Liver (tissue), 9 donors: ENCODE data around the gene OSBPL9. TPM values are rescaled to one million over a fixed set of nuclear protein-coding genes. Genes with fewer than 3 reads are reported as not detected.

Experiments used
- DNase-seq: peaks from one replicate; pipeline ENCODE4 v3.0.0-alpha.2; 2017; ENCODE audit warnings: low spot score
- H3K27ac ChIP-seq, 2 donors: one replicate each; pipeline ENCODE4 v1.7.0; 2013; ENCODE audit warnings: inconsistent platforms in 2 of 2, low read length in 2 of 2, control low read depth in 1 of 2, low read depth in 1 of 2, mild to moderate bottlenecking in 1 of 2
- H3K27me3 ChIP-seq, 4 donors: one replicate each; pipeline versions ENCODE4 v1.6.1 to v1.7.0; 2013; ENCODE audit warnings: low read length in 3 of 4, inconsistent platforms in 1 of 4, mild to moderate bottlenecking in 1 of 4, moderate library complexity in 1 of 4; ENCODE audit not compliant: control insufficient read depth in 4 of 4, insufficient read depth in 4 of 4
- H3K36me3 ChIP-seq, 4 donors: one replicate each; pipeline versions ENCODE4 v1.6.1 to v1.7.0; 2013; ENCODE audit warnings: low read length in 3 of 4, mild to moderate bottlenecking in 3 of 4, low read depth in 1 of 4, moderate library complexity in 1 of 4; ENCODE audit not compliant: control insufficient read depth in 4 of 4, insufficient read depth in 3 of 4
- H3K4me1 ChIP-seq, 4 donors: one replicate each; pipeline versions ENCODE4 v1.6.1 to v1.7.0; 2013; ENCODE audit warnings: low read length in 3 of 4, mild to moderate bottlenecking in 3 of 4, moderate library complexity in 1 of 4; ENCODE audit not compliant: control insufficient read depth in 4 of 4, insufficient read depth in 4 of 4
- H3K4me3 ChIP-seq, 3 donors: one replicate each; pipeline versions ENCODE4 v1.6.1 to v1.7.0; 2013; ENCODE audit warnings: low read length in 3 of 3, control low read depth in 1 of 3, low read depth in 1 of 3, mild to moderate bottlenecking in 1 of 3
- H3K9ac ChIP-seq, 2 donors: one replicate each; pipeline ENCODE4 v1.7.0; 2013; ENCODE audit warnings: low read length in 2 of 2, mild to moderate bottlenecking in 2 of 2, moderate library complexity in 2 of 2, control low read depth in 1 of 2, low read depth in 1 of 2
- H3K9me3 ChIP-seq, 4 donors: one replicate each; pipeline versions ENCODE4 v1.6.1 to v1.7.0; 2013; ENCODE audit warnings: low read length in 3 of 4; ENCODE audit not compliant: control insufficient read depth in 4 of 4
- EGR1 ChIP-seq, 2 donors: IDR thresholded peaks; 2 replicates each; pipeline ENCODE4 v1.6.1; 2016 to 2018; ENCODE audit warnings: antibody characterized with exemption in 2 of 2, low read depth in 2 of 2
- FOXA1 ChIP-seq: IDR thresholded peaks from 2 replicates; pipeline ENCODE4 v1.6.1; 2016; ENCODE audit warnings: antibody characterized with exemption
- FOXA2 ChIP-seq: IDR thresholded peaks from 2 replicates; pipeline ENCODE4 v1.6.1; 2016; ENCODE audit warnings: antibody characterized with exemption
- GABPA ChIP-seq, 2 donors: IDR thresholded peaks in 1 of 2; conservative IDR thresholded peaks in 1 of 2; 2 replicates each; pipeline ENCODE4 v1.6.1; 2016; ENCODE audit warnings: antibody characterized with exemption in 2 of 2, mild to moderate bottlenecking in 1 of 2, moderate library complexity in 1 of 2
- HNF4A ChIP-seq, 2 donors: conservative IDR thresholded peaks; 2 replicates each; pipeline ENCODE4 v1.6.1; 2016; ENCODE audit warnings: antibody characterized with exemption in 2 of 2, mild to moderate bottlenecking in 2 of 2
- HNF4G ChIP-seq: IDR thresholded peaks from 2 replicates; pipeline ENCODE4 v1.6.1; 2016; ENCODE audit warnings: antibody characterized with exemption
- JUND ChIP-seq, 2 donors: IDR thresholded peaks; 2 replicates each; pipeline ENCODE4 v1.6.1; 2016; ENCODE audit warnings: antibody characterized with exemption in 2 of 2
- NR2F2 ChIP-seq: IDR thresholded peaks from 2 replicates; pipeline ENCODE4 v1.6.1; 2016; ENCODE audit warnings: antibody characterized with exemption
- RAD21 ChIP-seq, 2 donors: IDR thresholded peaks; 2 replicates each; pipeline ENCODE4 v1.6.1; 2016; ENCODE audit warnings: antibody characterized with exemption in 2 of 2, mild to moderate bottlenecking in 2 of 2
- RXRA ChIP-seq, 2 donors: IDR thresholded peaks; 2 replicates each; pipeline ENCODE4 v1.6.1; 2017 to 2018; ENCODE audit warnings: antibody characterized with exemption in 2 of 2, mild to moderate bottlenecking in 1 of 2
- SP1 ChIP-seq: IDR thresholded peaks from 2 replicates; pipeline ENCODE4 v1.6.1; 2018; ENCODE audit warnings: antibody characterized with exemption, mild to moderate bottlenecking
- YY1 ChIP-seq: IDR thresholded peaks from 2 replicates; pipeline ENCODE4 v1.6.1; 2016; ENCODE audit warnings: antibody characterized with exemption, mild to moderate bottlenecking
- WGBS: extraction: QIAGEN DNeasy Blood & Tissue Kit; methylation state at CpG from one replicate; pipeline ENCODE4 v1.1.7; 2013; 5-methylcytosine and 5-hydroxymethylcytosine counted together
- polyA plus RNA-seq, 2 donors: library from polyadenylated mRNA; stranded (reverse) in 1 of 2; unstranded in 1 of 2; fragments of 200-250 nt in 1 of 2; fragments of >200 nt in 1 of 2; fragmentation: Nextera tagmentation in 1 of 2; extraction: Ambion mirVana in 1 of 2; gene quantifications; one replicate each; pipeline versions ENCODE4 v1.2.1 to v1.2.3, GENCODE V29; 2013 to 2015
- total RNA-seq, 2 donors: library from RNA; depleted of rRNA; stranded (reverse); fragments of >200 nt; gene quantifications; one replicate each; pipeline ENCODE4 v1.2.3, GENCODE V29; 2014
- TF ChIP-seq, protein P1 (sequence below): IDR thresholded peaks from 2 replicates; pipeline ENCODE4 v1.6.1; 2016; ENCODE audit warnings: antibody characterized with exemption
- TF ChIP-seq, protein P2 (sequence below): IDR thresholded peaks from 2 replicates; pipeline ENCODE4 v1.6.1; 2016; ENCODE audit warnings: antibody characterized with exemption
- TF ChIP-seq, protein P3 (sequence below): IDR thresholded peaks from 2 replicates; pipeline ENCODE4 v1.6.1; 2016; ENCODE audit warnings: antibody characterized with exemption
- TF ChIP-seq, protein P4 (sequence below): fragments of 150-350 bp; IDR thresholded peaks from 2 replicates; pipeline ENCODE4 v1.5.1; 2017; ENCODE audit warnings: improper control_type of control experiment, low read depth, low read length; ENCODE audit not compliant: missing input control
- TF ChIP-seq, protein P5 (sequence below): IDR thresholded peaks from 2 replicates; pipeline ENCODE4 v1.6.1; 2016; ENCODE audit warnings: antibody characterized with exemption, mild to moderate bottlenecking
- donor health status: healthy.
- donor health status: healthy.
- donor health status: healthy.
- donor health status: healthy.
- donor health status: healthy.

OSBPL9 gene
- total and polyA plus RNA-seq, 4 donors, result 52.1 to 129 (median 60.4) TPM

DNA sequence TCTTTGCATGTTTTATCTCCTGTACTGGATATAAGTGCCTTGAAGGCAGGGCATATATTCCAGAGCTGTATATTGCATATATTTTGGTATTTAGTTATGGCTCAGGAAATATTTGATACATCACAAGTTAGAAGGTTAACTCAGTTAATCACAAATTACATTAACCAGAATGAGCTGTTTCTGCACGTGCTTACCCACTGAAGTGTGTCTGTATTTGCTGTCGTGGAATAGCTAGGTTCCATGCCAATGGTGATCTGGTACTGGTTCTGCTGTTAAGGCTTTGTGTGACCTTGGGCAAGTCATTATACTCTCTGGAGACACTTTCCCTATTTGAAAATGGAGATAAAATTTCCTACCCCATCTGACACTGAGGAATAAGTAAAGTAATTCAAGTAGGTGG lies 50.7 kb downstream of the OSBPL9 start:
- no peaks in the 10 kb centered on the region for H3K9me3 ChIP-seq
- peaks cover 0 to 9% (median 2%) of the 10 kb centered on the region in 4 donors for H3K4me1 ChIP-seq
- H3K27ac ChIP-seq, result no peak overlapping the region
- H3K27me3 ChIP-seq, result no peaks in the 10 kb centered on the region
- no peak overlapping the region for H3K9ac ChIP-seq
- no peak overlapping the region for H3K4me3 ChIP-seq
- H3K36me3 ChIP-seq, result peaks cover 0 to 3% (median 0%) of the 10 kb centered on the region in 4 donors
- no peak for DNase-seq
- 91% methylated on average over 2 of the region's 2 CpGs for WGBS
- TF ChIP-seq, protein P1, sequence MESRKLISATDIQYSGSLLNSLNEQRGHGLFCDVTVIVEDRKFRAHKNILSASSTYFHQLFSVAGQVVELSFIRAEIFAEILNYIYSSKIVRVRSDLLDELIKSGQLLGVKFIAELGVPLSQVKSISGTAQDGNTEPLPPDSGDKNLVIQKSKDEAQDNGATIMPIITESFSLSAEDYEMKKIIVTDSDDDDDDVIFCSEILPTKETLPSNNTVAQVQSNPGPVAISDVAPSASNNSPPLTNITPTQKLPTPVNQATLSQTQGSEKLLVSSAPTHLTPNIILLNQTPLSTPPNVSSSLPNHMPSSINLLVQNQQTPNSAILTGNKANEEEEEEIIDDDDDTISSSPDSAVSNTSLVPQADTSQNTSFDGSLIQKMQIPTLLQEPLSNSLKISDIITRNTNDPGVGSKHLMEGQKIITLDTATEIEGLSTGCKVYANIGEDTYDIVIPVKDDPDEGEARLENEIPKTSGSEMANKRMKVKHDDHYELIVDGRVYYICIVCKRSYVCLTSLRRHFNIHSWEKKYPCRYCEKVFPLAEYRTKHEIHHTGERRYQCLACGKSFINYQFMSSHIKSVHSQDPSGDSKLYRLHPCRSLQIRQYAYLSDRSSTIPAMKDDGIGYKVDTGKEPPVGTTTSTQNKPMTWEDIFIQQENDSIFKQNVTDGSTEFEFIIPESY, result no peak
- TF ChIP-seq, protein P2, sequence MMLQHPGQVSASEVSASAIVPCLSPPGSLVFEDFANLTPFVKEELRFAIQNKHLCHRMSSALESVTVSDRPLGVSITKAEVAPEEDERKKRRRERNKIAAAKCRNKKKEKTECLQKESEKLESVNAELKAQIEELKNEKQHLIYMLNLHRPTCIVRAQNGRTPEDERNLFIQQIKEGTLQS, result no peak
- TF ChIP-seq JUND (IDR thresholded peaks at IDR 0.05) (no peak), FOXA1 (no peak), HNF4G (no peak)

DNA sequence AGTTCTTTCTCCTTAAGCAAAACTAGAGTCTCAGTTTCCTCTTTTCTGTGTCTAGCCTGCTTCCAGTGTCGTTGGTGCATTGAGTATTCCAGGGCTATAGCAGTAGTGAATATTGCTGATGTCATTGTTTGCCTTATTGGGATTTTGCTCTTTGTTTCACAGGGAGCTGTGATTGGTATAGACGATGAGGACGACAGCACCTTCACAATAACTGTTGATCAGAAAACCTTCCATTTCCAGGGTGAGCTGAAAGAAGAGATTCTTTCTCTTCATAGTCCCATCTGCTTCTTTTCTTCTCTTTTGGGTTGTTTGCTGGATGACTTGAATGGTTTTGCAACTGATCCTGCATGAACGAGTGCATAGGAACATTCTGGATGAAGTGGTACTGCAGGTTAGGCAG lies 52.4 kb downstream of the OSBPL9 start:
- Histone ChIP-seq H3K9ac (no peak overlapping the region), H3K36me3 (peaks cover 0 to 3% (median under 1%) of the 10 kb centered on the region in 4 donors), H3K9me3 (no peaks in the 10 kb centered on the region), H3K4me3 (no peak overlapping the region), H3K27ac (no peak overlapping the region), H3K27me3 (no peaks in the 10 kb centered on the region), H3K4me1 (peaks cover 0 to 6% (median 1%) of the 10 kb centered on the region in 4 donors)
- 79% methylated on average over 4 of the region's 4 CpGs for WGBS
- no peak for DNase-seq
- TF ChIP-seq, protein P2, result no peak
- TF ChIP-seq RXRA (IDR thresholded peaks at IDR 0.05) (no peak), FOXA2 (no peak), HNF4A (conservative IDR thresholded peaks at IDR 0.05) (no peak), EGR1 (IDR thresholded peaks at IDR 0.05; ENCODE audit: low read depth in 2 of 2) (no peak), HNF4G (no peak), YY1 (no peak), RAD21 (IDR thresholded peaks at IDR 0.05) (no peak), FOXA1 (no peak)
- TF ChIP-seq, protein P3, sequence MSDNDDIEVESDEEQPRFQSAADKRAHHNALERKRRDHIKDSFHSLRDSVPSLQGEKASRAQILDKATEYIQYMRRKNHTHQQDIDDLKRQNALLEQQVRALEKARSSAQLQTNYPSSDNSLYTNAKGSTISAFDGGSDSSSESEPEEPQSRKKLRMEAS, result no peak
- TF ChIP-seq, protein P4, sequence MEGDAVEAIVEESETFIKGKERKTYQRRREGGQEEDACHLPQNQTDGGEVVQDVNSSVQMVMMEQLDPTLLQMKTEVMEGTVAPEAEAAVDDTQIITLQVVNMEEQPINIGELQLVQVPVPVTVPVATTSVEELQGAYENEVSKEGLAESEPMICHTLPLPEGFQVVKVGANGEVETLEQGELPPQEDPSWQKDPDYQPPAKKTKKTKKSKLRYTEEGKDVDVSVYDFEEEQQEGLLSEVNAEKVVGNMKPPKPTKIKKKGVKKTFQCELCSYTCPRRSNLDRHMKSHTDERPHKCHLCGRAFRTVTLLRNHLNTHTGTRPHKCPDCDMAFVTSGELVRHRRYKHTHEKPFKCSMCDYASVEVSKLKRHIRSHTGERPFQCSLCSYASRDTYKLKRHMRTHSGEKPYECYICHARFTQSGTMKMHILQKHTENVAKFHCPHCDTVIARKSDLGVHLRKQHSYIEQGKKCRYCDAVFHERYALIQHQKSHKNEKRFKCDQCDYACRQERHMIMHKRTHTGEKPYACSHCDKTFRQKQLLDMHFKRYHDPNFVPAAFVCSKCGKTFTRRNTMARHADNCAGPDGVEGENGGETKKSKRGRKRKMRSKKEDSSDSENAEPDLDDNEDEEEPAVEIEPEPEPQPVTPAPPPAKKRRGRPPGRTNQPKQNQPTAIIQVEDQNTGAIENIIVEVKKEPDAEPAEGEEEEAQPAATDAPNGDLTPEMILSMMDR, result no peak

DNA sequence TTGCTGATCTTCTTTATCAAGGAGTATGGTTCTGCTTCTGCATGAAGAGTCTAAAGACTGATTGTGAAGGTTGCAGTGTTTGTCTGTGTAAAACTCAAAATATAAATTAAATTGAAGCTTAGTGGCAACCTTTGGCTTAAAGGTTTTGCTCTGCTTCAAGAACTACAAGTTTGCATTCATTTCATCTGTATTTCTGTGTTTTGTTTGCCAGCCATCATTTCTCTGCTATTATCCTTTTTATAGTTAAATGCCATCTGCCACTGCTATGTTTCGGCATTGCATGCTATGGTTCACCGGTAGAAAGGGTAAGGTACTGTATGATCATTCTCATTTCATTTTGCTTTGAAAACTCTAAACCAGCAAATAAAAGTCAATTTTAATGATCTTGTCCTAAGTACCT lies 52.9 kb downstream of the OSBPL9 start:
- peaks cover 0 to 4% (median 3%) of the 10 kb centered on the region in 4 donors for H3K36me3 ChIP-seq
- no peaks in the 10 kb centered on the region for H3K27me3 ChIP-seq
- WGBS, result 97% methylated on average over 2 of the region's 2 CpGs
- no peak overlapping the region for H3K27ac ChIP-seq
- H3K9ac ChIP-seq, result no peak overlapping the region
- no peak overlapping the region for H3K4me3 ChIP-seq
- H3K4me1 ChIP-seq, result peaks cover 0 to 2% (median under 1%) of the 10 kb centered on the region in 4 donors
- no peaks in the 10 kb centered on the region for H3K9me3 ChIP-seq
- no peak for DNase-seq
- TF ChIP-seq HNF4A (conservative IDR thresholded peaks at IDR 0.05), result no peak
- TF ChIP-seq HNF4G, result no peak
- TF ChIP-seq NR2F2, result no peak
- TF ChIP-seq, protein P5, sequence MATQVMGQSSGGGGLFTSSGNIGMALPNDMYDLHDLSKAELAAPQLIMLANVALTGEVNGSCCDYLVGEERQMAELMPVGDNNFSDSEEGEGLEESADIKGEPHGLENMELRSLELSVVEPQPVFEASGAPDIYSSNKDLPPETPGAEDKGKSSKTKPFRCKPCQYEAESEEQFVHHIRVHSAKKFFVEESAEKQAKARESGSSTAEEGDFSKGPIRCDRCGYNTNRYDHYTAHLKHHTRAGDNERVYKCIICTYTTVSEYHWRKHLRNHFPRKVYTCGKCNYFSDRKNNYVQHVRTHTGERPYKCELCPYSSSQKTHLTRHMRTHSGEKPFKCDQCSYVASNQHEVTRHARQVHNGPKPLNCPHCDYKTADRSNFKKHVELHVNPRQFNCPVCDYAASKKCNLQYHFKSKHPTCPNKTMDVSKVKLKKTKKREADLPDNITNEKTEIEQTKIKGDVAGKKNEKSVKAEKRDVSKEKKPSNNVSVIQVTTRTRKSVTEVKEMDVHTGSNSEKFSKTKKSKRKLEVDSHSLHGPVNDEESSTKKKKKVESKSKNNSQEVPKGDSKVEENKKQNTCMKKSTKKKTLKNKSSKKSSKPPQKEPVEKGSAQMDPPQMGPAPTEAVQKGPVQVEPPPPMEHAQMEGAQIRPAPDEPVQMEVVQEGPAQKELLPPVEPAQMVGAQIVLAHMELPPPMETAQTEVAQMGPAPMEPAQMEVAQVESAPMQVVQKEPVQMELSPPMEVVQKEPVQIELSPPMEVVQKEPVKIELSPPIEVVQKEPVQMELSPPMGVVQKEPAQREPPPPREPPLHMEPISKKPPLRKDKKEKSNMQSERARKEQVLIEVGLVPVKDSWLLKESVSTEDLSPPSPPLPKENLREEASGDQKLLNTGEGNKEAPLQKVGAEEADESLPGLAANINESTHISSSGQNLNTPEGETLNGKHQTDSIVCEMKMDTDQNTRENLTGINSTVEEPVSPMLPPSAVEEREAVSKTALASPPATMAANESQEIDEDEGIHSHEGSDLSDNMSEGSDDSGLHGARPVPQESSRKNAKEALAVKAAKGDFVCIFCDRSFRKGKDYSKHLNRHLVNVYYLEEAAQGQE, result no peak
- no peak for TF ChIP-seq EGR1 (IDR thresholded peaks at IDR 0.05; ENCODE audit: low read depth in 2 of 2)
- TF ChIP-seq FOXA2, result no peak
- TF ChIP-seq, protein P2, result no peak
- TF ChIP-seq RAD21 (IDR thresholded peaks at IDR 0.05), result no peak
- TF ChIP-seq, protein P1, result no peak
- no peak for TF ChIP-seq GABPA (IDR thresholded peaks at IDR 0.05 in 1 of 2, conservative IDR thresholded peaks at IDR 0.05 in 1 of 2)
- TF ChIP-seq SP1, result no peak
